Peyer's patch (tissue), 4 donors: Measurements from ENCODE around the gene CTSO.

Experiments used
- CTCF ChIP-seq, 6 experiments: fragments of 450-650 bp in 4 of 6; fragments of 200-600 bp in 2 of 6; sonication (generic) in 1 of 6; IDR thresholded peaks; one replicate each; pipeline ENCODE4 v1.5.1; 2017 to 2019; ENCODE audit warnings: antibody characterized with exemption in 6 of 6, mild to moderate bottlenecking in 3 of 6, moderate library complexity in 1 of 6
- POLR2A ChIP-seq, 2 donors: fragments of 450-650 bp; IDR thresholded peaks; one replicate each; pipeline ENCODE4 v1.5.1; 2017; ENCODE audit warnings: antibody characterized with exemption in 2 of 2, mild to moderate bottlenecking in 2 of 2, moderate library complexity in 2 of 2

- TF ChIP-seq CTCF (IDR thresholded peaks at IDR 0.05) = no peak
- no peak for TF ChIP-seq POLR2A (IDR thresholded peaks at IDR 0.05)
These were observed 30.6 kb upstream of the CTSO start for GRCh38 chr4:155984106-155984797.
